Caki2 (cell line): ENCODE data around the gene ATXN2. TPM values are rescaled to one million over a fixed set of nuclear protein-coding genes. Genes with fewer than 3 reads are reported as not detected.
A peak's percentile ranks its signal among the peaks of the same experiment; 100 is the strongest.
"Not testable (repeated sequence)": the region's sequence is repeated elsewhere in the genome, so short reads cannot be mapped to it uniquely, and the experiment has no call there.

Experiments used
- DNase-seq: peaks from one replicate; pipeline ENCODE4 v3.0.0-alpha.2; 2015; ENCODE audit warnings: low read depth
- in situ Hi-C: cut with HindIII; loops from 2 replicates; pipeline ENCODE4 v1.10.0; 2016; ENCODE audit warnings: low sequenced_read_pairs, low pct_unique_long_range_greater_than_20kb, mixed read lengths
- total RNA-seq: library from RNA; depleted of rRNA; stranded (reverse); fragments of >200 nt; shearing (Covaris generic); gene quantifications from 2 replicates; pipeline ENCODE4 v1.2.3, GENCODE V29; 2014; ENCODE audit warnings: low replicate concordance

The ATXN2 gene
- total RNA-seq, 1 experiment from 2014 or later: 7.5 TPM

DNA sequence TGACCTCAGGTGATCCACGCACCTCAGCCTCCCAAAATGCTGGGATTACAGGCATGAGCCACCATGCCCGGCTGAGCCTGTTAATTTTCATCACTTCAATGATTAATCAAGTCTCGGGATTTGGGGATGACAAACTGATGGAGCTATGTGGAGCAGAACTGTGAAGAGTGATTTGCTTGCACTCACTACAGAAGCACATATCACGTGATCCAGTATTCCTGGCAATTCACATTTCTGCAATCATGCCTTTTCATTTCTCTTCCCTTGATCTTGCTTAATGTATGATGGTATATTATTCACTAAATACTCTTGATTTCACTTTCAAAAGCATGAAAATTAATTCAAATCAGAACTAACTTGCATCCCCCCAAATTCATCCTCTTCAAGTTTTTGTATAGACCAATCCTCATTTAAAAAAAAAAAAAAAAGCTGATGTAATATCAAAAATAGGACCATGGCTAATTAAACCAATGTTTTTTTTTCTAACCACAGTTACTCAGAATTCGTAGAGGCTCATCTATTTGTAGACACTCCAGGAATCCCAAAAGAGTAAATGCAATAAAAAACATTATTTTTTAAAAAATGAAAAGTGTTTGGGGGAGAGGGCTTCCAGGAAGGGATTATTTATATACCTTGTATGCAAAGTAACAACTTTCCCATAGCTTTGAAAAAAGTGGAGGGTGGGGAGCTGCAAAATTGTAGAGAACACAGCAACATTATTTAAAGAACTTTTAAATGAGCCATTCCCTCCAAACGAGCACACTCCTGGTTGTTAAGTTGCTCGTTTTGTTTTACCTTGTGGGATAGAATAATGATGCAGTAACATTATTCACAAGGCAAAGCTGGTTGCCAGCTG, 7.0 kb upstream of the ATXN2 start:
- DNase-seq: no peak
- in situ Hi-C loops: no loop called here

DNA sequence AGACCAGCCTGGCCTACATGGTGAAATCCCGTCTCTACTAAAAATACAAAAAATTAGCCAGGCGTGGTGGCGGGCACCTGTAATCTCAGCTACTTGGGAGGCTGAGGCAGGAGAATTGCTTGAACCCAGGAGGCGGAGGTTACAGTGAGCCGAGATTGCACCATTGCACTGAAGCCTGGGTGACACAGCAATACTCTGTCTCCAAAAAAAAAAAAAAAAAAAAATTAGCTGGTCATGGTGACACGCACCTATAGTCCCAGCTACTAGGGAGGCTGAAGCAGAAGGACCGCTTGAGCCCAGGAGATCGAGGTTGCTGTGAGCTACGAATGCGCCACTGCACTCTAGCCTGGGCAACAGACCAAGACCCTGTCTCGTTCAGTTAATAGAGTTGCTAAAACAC, 3.7 kb upstream of the ATXN2 start:
- DNase-seq, in situ Hi-C loops: not testable (repeated sequence)

GRCh38 chr12:111602348-111602747, 3.2 kb upstream of the ATXN2 start:
- no peak for DNase-seq
- in situ Hi-C loops: no loop called here

DNA sequence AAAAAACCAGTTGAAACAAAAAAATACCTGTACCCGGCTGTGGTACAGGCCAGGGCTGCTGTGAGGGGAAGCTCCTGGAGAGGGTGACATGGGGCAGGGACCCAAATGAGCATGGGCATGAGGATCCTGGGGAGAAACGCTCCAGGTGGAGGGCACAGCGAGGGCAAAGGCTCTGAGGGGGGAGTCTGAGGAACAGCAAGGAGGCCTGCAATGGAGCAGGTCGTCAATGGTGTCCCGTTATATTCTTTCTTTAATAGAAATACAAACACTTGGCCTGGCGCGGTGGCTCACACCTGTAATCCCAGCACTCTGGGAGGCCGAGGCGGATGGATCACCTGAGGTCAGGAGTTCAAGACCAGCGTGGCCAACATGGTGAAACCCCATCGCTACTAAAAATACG, 1.9 kb upstream of the ATXN2 start:
- DNase-seq, in situ Hi-C loops: not testable (repeated sequence)

DNA sequence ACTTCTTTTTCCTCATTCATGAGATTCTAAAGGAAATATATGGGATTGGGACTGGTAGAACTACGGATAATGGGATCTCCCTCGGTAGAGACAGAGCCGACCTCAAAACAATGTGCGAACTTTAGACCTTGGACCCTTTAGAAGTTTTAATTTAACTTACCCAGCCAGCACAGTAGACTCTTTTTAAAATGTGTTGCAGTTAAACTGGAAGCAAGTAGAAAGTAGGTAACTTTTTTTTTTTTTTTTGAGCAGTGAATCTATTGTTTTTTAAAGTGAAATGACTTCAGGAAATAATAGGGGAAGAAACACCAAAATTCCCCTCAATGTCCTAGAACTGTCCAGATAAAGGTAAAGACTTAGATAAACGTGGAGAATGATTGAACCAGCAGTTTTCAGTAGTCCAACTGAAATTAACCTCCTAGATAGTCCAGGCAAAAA, 1.1 kb upstream of the ATXN2 start:
- in situ Hi-C loops: no loop called here
- no peak for DNase-seq

GRCh38 chr12:111599453-111600204, 514 bp upstream of the ATXN2 start:
- peak; percentile 90 for DNase-seq
- in situ Hi-C loops: no loop called here

DNA sequence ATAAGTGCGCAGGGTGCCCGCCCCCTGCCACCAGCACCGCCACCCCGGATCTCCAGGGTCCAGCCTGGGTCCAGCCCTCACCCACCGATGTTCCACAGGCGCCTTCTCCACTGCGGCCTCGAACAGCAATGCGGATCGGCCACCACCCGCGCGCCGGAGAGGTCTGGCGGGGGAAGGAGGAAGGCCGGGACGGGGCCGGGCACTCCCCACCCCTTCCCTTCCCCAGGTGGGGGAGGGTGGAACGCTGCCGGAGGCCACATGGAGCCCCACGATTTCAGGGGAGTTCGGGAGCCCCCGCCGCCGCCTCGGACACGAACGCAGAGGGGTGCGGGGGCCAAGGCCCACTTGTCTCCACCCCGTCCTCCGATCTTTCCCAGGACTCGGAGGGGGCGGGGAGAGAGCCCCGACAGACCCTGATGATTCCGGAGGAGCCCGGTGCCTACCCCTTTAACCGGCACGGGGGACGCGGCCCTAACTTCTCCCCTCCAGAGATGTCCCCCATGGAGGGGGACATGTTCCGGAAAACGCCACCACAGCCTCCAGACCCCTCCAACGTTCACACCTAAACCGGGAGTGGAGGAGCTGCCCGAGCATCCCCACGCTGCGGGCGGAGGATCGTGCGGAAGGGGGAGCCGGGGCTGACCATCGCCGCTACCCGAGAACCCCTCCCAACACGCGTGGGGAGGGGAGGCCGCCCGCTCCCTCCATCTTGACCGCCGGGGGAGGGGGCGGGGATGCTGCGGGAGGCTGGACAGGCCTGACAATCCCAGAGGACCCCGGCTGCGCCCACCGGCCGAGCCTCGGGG, 1.1 kb downstream of the ATXN2 start:
- in situ Hi-C loops: no loop called here
- peak; percentile 38 for DNase-seq

- peak; percentile 45 for DNase-seq
- in situ Hi-C loops: no loop called here
Measured at GRCh38 chr12:111596985-111597830, 1.9 kb downstream of the ATXN2 start.

DNA sequence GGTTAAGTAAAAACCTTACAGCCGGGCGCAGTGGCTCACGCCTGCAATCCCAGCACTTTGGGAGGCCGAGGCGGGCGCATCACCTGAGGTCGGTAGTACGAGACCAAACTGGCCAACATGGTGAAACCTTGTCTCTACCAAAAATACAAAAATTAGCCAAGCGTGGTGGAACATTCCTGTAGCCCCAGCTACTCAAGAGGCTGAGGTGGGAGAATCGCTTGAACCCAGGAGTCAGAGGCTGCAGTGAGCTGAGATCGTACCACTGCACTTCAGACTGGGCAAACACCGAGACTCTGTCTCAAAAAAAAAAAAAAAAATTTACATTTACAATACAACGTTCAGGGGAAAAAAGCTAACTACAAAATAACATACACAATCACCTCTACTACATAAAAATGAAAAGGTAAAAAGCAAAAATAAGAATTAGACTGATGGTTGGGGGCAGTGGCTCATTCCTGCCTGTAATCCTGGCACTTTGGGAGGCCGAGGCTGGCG, 3.7 kb downstream of the ATXN2 start:
- DNase-seq, in situ Hi-C loops: not testable (repeated sequence)

DNA sequence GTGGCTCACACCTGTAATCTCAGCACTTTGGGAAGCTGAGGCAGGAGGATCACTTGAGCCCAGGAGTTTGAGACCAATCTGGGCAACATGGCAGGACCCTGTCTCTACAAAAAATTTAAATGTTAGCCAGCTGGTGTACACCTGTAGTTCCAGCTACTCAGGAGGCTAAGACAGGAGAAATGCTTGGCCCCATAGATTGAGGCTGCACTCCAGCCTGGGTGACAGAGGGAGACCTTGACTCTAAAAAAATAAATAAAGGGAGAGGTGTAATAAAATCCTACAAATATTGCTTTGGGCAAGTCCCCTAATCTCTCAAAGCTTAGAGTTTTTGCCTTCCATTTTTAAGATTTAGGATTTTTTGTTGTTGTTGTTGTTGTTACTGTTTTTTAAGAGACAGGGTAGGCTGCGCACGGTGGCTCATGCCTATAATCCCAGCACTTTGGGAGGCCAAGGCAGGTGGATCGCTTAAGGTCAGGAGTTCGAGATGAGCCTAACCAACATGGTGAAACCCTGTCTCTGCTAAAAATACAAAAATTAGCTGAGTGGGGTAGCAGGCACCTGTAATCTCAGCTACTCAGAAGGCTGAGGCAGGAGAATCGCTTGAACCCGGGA, 7.6 kb downstream of the ATXN2 start:
- in situ Hi-C loops, DNase-seq: not testable (repeated sequence)

- no peak for DNase-seq
- in situ Hi-C loops: no loop called here
Measured at GRCh38 chr12:111590552-111590951, 8.6 kb downstream of the ATXN2 start.

DNA sequence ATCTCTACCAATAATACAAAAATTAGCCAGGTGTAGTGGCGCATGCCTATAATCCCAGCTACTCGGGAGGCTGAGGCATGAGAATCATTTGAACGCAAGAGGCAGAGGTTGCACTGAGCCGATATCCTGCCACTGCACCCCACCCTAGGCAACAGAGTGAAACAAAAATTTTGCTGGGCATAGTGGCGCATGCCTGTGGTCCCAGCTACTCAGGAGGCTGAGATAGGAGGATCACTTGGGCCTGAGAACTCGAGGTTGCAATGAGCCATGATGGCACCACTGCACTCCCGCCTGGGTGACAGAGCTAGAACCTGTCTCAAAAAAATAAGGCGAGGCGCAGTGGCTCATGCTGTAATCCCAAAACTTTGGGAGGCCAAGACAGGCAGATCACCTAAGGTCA, 9.5 kb downstream of the ATXN2 start:
- in situ Hi-C loops: no loop called here
- no peak for DNase-seq

- in situ Hi-C loops: no loop called here
- DNase-seq: no peak
Measured at GRCh38 chr12:111588010-111588409, 11.1 kb downstream of the ATXN2 start.

DNA sequence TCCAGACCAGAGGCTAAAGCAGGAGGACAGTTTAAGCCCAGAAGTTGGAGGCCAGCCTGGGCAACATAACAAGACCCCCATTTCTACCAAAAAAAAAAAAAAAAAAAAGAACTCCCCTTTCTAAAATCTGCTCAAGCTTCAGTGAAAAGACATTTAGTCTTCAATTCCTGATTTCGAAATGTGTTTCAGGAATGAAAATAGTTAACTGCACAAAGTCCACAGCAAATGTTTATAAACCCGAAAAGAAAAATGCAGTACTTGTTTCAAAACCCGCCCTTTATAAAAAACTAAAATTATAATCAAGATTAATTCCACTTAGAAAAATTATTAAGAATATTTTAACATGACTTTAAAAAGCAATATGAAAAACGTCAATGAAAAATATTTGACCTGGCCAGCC, 12.1 kb downstream of the ATXN2 start:
- no peak for DNase-seq
- in situ Hi-C loops: no loop called here

DNA sequence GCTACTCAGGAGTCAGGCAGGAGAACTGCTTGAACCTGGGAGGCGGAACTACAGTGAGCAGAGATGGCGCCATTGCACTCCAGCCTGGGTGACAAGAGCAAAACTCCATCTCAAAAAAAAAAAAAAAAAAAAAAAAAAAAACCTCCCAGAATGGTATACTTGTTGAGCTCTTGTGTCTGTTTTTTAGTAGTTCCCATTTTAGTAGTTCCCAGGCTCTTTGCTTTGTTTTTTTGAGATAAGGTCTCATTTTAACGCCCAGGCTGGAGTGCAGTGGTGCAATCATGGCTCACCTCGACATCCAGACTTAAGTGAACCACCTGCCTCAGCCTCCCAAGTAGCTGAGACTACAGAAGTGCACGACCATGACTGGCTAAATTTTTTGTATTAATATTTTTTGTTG, 13.4 kb downstream of the ATXN2 start:
- in situ Hi-C loops: no loop called here
- DNase-seq: no peak

GRCh38 chr12:111584959-111585358, 14.2 kb downstream of the ATXN2 start:
- no peak for DNase-seq
- in situ Hi-C loops: no loop called here

GRCh38 chr12:111583506-111583905, 15.6 kb downstream of the ATXN2 start:
- DNase-seq, in situ Hi-C loops: not testable (repeated sequence)
